Mesothelial cell of epicardium (in vitro differentiated cells): ENCODE results near the gene RGS4. TPM values are rescaled to one million over a fixed set of nuclear protein-coding genes. Genes with fewer than 3 reads are reported as not detected.

Source experiments
- DNase-seq, 2 experiments: peaks; one replicate each; pipeline ENCODE4 v3.0.0; 2021; ENCODE audit warnings: low spot score in 2 of 2; ENCODE audit not compliant: unreplicated experiment in 2 of 2
- H3K27ac Mint-ChIP-seq: 2 replicates; pipeline ENCODE4 v1.8.0; 2021; ENCODE audit warnings: mixed read lengths
- H3K27me3 Mint-ChIP-seq: 2 replicates; pipeline ENCODE4 v1.8.0; 2021; ENCODE audit warnings: low read depth, mixed read lengths
- H3K36me3 Mint-ChIP-seq: 2 replicates; pipeline ENCODE4 v1.8.0; 2021; ENCODE audit warnings: mixed read lengths
- H3K4me1 Mint-ChIP-seq: 2 replicates; pipeline ENCODE4 v1.8.0; 2021; ENCODE audit warnings: mixed read lengths
- H3K4me3 Mint-ChIP-seq: 2 replicates; pipeline ENCODE4 v1.8.0; 2021; ENCODE audit warnings: mild to moderate bottlenecking, moderate library complexity, mixed read lengths
- H3K9me3 Mint-ChIP-seq: 2 replicates; pipeline ENCODE4 v1.8.0; 2021; ENCODE audit warnings: mixed read lengths
- CTCF ChIP-seq: fragments of 200-600 bp; sonication (generic); IDR thresholded peaks from one replicate; pipeline ENCODE4 v1.5.0; 2021; ENCODE audit warnings: antibody characterized with exemption; ENCODE audit not compliant: unreplicated experiment
- total RNA-seq: library from RNA; stranded (reverse); gene quantifications from 3 replicates; pipeline ENCODE4 v1.2.1, GENCODE V29; 2021

Gene RGS4
- total RNA-seq, 1 donor from 2014 or later = 33.8 TPM

DNA sequence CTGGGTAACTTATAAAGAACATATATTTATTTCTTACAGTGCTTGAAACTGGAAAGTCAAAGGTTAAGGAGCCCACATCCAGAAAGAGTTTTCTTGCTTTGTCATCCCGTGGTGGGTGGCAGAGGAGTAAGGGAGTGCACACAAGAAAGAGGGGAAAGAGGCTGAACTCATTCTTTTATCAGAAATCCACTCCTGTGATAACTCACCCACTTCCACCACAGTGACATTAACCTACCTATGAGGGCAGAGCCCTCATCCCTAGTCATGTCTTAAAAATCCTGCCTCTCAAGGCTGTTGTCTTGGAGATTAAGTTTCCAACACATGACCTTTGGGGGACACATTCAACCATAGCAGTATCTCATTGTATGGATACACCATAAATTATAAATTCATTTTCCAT is 32.5 kb upstream of the RGS4 start:
- Mint-ChIP-seq H3K4me3 (no peak overlapping the region), H3K27ac (peak overlapping the region; percentile 15), H3K9me3 (no peaks in the 10 kb centered on the region), H3K27me3 (no peaks in the 10 kb centered on the region), H3K4me1 (peaks cover 11% of the 10 kb centered on the region), H3K36me3 (no peaks in the 10 kb centered on the region)
- no peak for DNase-seq
- no peak for TF ChIP-seq CTCF

- Mint-ChIP-seq H3K9me3 (no peaks in the 10 kb centered on the region), H3K4me3 (no peak overlapping the region), H3K27me3 (no peaks in the 10 kb centered on the region), H3K36me3 (no peaks in the 10 kb centered on the region), H3K27ac (no peak overlapping the region), H3K4me1 (peaks cover 8% of the 10 kb centered on the region)
- no peak for DNase-seq
- no peak for TF ChIP-seq CTCF
Observed at GRCh38 chr1:163038928-163039706, 30.0 kb upstream of the RGS4 start.

DNA sequence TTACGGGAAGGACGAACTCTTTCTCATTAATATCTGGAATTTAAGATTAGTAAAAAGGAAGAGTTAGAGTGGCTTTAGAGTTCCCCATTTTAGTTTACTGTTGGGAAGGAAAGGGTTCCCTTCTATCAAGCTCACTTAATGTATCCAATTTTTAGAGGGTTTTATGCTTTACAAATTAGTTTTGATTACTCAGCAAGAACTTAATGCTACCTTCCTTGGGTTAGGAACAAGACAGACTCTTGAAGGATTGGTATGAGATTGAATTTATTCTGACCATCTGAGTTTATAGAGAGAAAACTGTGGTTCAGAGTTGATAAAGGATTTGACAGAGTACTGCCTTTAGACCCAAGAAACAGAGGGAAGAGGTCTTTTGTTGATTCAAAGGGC is 29.5 kb upstream of the RGS4 start:
- H3K4me1 Mint-ChIP-seq = peaks cover 8% of the 10 kb centered on the region
- no peak for TF ChIP-seq CTCF

GRCh38 chr1:163046071-163046470 is 23.1 kb upstream of the RGS4 start:
- no peaks in the 10 kb centered on the region for H3K36me3 Mint-ChIP-seq
- H3K4me3 Mint-ChIP-seq = no peak overlapping the region
- no peak for DNase-seq
- no peaks in the 10 kb centered on the region for H3K4me1 Mint-ChIP-seq
- TF ChIP-seq CTCF = no peak
- H3K27ac Mint-ChIP-seq = no peak overlapping the region
- H3K9me3 Mint-ChIP-seq = no peaks in the 10 kb centered on the region
- peaks cover 2% of the 10 kb centered on the region for H3K27me3 Mint-ChIP-seq

More for the DNA sequence above, 29.5 kb upstream of the RGS4 start:
- no peaks in the 10 kb centered on the region for H3K27me3 Mint-ChIP-seq
- no peak overlapping the region for H3K4me3 Mint-ChIP-seq
- H3K36me3 Mint-ChIP-seq = no peaks in the 10 kb centered on the region
- no peak overlapping the region for H3K27ac Mint-ChIP-seq
- DNase-seq = no peak
- H3K9me3 Mint-ChIP-seq = no peaks in the 10 kb centered on the region

GRCh38 chr1:163047951-163048659 is 21.1 kb upstream of the RGS4 start:
- H3K9me3 Mint-ChIP-seq = no peaks in the 10 kb centered on the region
- TF ChIP-seq CTCF = no peak
- H3K27ac Mint-ChIP-seq = no peak overlapping the region
- no peak overlapping the region for H3K4me3 Mint-ChIP-seq
- no peaks in the 10 kb centered on the region for H3K4me1 Mint-ChIP-seq
- H3K27me3 Mint-ChIP-seq = peaks cover 2% of the 10 kb centered on the region
- no peaks in the 10 kb centered on the region for H3K36me3 Mint-ChIP-seq
- no peak for DNase-seq
